Kidney (tissue), 14 donors: ENCODE data around the gene SLC6A3. TPM values are rescaled to one million over a fixed set of nuclear protein-coding genes. Genes with fewer than 3 reads are reported as not detected.
A peak's percentile ranks its signal among the peaks of the same experiment; 100 is the strongest.

Experiments
- DNase-seq, 5 donors: peaks; one replicate each; pipeline ENCODE4 v3.0.0-alpha.2; 2013 to 2020
- FAIRE-seq: peaks from 2 replicates; lab custom pipeline; 2012; peaks lifted over from hg19 to GRCh38; lab: Jason Lieb, UNC
- H3K27ac ChIP-seq, 2 donors: one replicate each; pipeline ENCODE4 v1.7.0; 2013; ENCODE audit warnings: low read depth in 2 of 2, low read length in 2 of 2, inconsistent platforms in 1 of 2
- H3K27me3 ChIP-seq: one replicate; pipeline ENCODE4 v1.7.1; 2013; ENCODE audit warnings: low read length, inconsistent platforms; ENCODE audit not compliant: control insufficient read depth, insufficient read depth
- H3K36me3 ChIP-seq, 3 donors: one replicate each; pipeline versions ENCODE4 v1.7.0 to v1.7.1; 2013; ENCODE audit warnings: low read length in 3 of 3, control low read depth in 1 of 3, inconsistent platforms in 1 of 3; ENCODE audit not compliant: insufficient read depth in 3 of 3, control insufficient read depth in 2 of 3
- H3K4me1 ChIP-seq, 3 donors: one replicate each; pipeline versions ENCODE4 v1.7.0 to v1.7.1; 2013; ENCODE audit warnings: low read length in 3 of 3, inconsistent platforms in 1 of 3, low read depth in 1 of 3; ENCODE audit not compliant: control insufficient read depth in 2 of 3, insufficient read depth in 2 of 3
- H3K4me3 ChIP-seq, 3 donors: one replicate each; pipeline versions ENCODE4 v1.7.0 to v1.8.1; 2013; ENCODE audit warnings: low read length in 3 of 3, control low read depth in 1 of 3, inconsistent platforms in 1 of 3
- H3K9ac ChIP-seq, 3 donors: one replicate each; pipeline versions ENCODE4 v1.7.0 to v1.7.1; 2013; ENCODE audit warnings: low read length in 3 of 3, control low read depth in 1 of 3, inconsistent platforms in 1 of 3
- H3K9me3 ChIP-seq, 3 donors: one replicate each; pipeline versions ENCODE4 v1.7.0 to v1.7.1; 2013; ENCODE audit warnings: low read length in 3 of 3, control low read depth in 1 of 3, inconsistent platforms in 1 of 3; ENCODE audit not compliant: control insufficient read depth in 2 of 3, insufficient read depth in 1 of 3
- intact Hi-C: fragments of 100-400 bp; cut with DNase I; formaldehyde crosslinking; loops from one replicate; pipeline ENCODE4 v1.11.1; 2022
- polyA plus RNA-seq: library from polyadenylated mRNA; stranded (reverse); fragments of 350-450 nt; fragmentation: Illumina TruSeq; extraction: RNeasy Lipid Tissue Mini Kit (QIAGEN cat#74804); gene quantifications from one replicate; pipeline ENCODE4 v1.2.3, GENCODE V29; 2014; ENCODE audit warnings: low read depth, low replicate concordance; ENCODE audit not compliant: insufficient read depth
- total RNA-seq: library from RNA; stranded (reverse); fragmentation: NEBNext Ultra II Directional; extraction: Animal tissue kit (Norgen Biotek cat#: 25700); gene quantifications from one replicate; pipeline ENCODE4 v1.2.1, GENCODE V29; 2021
- TF ChIP-seq, protein P1 (sequence below): IDR thresholded peaks from 3 replicates; pipeline ENCODE4 v1.5.1; 2012; ENCODE audit warnings: mild to moderate bottlenecking, moderate library complexity, borderline replicate concordance; ENCODE audit not compliant: insufficient read depth; ENCODE audit errors: extremely low read depth
- donor health status: control.
- donor health status: control.
- donor health status: control.
- donor health status: control.
- donor health status: control.
- donor health status: DM: yes; HTN: yes; CAD: no.
- donor health status: Normal renal cell carcinoma (clear cell type).

Gene SLC6A3
- total and polyA plus RNA-seq, 2 donors from 2014 or later = 0.09 to 0.54 TPM

DNA sequence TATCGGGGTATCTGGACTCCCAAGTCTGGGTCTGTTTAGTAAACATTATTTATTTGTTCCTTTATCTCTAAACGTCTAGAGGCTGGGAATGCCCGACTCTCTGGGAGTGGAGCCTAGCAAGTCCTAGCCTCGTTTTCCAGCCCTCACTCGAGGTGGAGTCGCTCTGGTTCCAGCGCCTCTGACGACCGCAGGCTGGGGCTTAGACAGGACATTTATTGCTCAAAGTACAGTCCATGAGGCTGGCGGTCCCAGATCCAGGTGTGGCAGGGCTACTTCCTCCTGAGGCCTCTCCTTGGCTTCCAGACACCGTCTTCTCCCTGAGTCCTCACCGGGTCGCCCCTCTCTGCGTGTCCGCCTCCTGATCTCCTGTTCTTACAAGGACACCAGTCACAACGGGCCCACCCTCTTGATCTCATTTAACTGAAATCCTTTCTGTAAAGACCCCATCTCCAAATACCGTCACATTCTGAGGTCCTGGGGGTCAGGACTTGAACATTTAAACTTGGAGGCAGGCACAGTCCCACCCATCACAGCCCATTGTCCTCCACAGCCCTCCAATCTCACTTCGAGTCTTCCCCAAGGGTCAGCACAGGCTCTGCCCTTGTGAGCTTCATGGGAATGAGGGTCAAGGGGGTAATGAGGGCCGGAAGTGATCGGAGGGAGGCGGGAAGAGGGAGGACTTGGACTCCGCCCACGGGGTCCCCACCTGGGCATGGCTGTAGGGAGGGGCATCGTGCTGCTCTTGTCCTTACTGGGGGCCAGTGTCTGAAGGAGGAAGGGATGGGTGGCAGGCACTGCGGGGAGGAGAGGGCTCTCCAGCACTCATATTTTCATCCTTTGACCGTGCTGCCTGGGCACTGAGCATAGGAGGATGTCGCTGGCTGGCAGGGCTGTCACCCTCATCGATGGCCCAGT lies 88.1 kb downstream of the SLC6A3 start:
- no peak for FAIRE-seq

DNA sequence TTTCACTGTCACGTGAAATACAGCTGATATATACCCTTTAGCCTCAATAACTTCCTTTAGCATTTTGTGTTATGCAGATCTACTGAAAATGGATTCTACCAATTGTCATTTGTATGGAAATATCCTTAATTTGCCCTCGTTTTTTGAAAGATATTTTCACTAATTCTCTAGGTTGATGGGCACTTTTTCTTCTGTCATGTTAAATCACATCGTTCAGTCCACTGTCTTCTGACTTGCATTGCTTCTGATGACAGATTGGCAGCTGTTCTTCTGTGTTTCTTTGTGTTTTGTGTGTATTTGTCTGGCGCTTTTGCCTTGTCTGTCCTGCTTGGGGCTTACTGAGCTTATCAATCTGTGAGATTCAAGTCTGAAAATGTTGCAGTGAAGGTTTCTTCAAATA lies 90.7 kb downstream of the SLC6A3 start:
- Histone ChIP-seq H3K4me1 (no peaks in the 10 kb centered on the region), H3K36me3 (no peaks in the 10 kb centered on the region), H3K9ac (no peak overlapping the region), H3K9me3 (no peaks in the 10 kb centered on the region), H3K27me3 (no peaks in the 10 kb centered on the region), H3K27ac (no peak overlapping the region), H3K4me3 (no peak overlapping the region)
- TF ChIP-seq, protein P1, sequence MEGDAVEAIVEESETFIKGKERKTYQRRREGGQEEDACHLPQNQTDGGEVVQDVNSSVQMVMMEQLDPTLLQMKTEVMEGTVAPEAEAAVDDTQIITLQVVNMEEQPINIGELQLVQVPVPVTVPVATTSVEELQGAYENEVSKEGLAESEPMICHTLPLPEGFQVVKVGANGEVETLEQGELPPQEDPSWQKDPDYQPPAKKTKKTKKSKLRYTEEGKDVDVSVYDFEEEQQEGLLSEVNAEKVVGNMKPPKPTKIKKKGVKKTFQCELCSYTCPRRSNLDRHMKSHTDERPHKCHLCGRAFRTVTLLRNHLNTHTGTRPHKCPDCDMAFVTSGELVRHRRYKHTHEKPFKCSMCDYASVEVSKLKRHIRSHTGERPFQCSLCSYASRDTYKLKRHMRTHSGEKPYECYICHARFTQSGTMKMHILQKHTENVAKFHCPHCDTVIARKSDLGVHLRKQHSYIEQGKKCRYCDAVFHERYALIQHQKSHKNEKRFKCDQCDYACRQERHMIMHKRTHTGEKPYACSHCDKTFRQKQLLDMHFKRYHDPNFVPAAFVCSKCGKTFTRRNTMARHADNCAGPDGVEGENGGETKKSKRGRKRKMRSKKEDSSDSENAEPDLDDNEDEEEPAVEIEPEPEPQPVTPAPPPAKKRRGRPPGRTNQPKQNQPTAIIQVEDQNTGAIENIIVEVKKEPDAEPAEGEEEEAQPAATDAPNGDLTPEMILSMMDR = no peak
- no peak for DNase-seq
- no peak for FAIRE-seq
- intact Hi-C loops = no loop called here

More for the DNA sequence above, 88.1 kb downstream of the SLC6A3 start:
- no peak overlapping the region for H3K27ac ChIP-seq
- H3K9me3 ChIP-seq = no peaks in the 10 kb centered on the region
- no peak overlapping the region for H3K9ac ChIP-seq
- TF ChIP-seq, protein P1 = no peak
- peak in 1 of 5 donors; percentile 58 for DNase-seq
- H3K4me1 ChIP-seq = no peaks in the 10 kb centered on the region
- intact Hi-C loops = no loop called here
- H3K27me3 ChIP-seq = no peaks in the 10 kb centered on the region
- H3K4me3 ChIP-seq = no peak overlapping the region
- no peaks in the 10 kb centered on the region for H3K36me3 ChIP-seq

DNA sequence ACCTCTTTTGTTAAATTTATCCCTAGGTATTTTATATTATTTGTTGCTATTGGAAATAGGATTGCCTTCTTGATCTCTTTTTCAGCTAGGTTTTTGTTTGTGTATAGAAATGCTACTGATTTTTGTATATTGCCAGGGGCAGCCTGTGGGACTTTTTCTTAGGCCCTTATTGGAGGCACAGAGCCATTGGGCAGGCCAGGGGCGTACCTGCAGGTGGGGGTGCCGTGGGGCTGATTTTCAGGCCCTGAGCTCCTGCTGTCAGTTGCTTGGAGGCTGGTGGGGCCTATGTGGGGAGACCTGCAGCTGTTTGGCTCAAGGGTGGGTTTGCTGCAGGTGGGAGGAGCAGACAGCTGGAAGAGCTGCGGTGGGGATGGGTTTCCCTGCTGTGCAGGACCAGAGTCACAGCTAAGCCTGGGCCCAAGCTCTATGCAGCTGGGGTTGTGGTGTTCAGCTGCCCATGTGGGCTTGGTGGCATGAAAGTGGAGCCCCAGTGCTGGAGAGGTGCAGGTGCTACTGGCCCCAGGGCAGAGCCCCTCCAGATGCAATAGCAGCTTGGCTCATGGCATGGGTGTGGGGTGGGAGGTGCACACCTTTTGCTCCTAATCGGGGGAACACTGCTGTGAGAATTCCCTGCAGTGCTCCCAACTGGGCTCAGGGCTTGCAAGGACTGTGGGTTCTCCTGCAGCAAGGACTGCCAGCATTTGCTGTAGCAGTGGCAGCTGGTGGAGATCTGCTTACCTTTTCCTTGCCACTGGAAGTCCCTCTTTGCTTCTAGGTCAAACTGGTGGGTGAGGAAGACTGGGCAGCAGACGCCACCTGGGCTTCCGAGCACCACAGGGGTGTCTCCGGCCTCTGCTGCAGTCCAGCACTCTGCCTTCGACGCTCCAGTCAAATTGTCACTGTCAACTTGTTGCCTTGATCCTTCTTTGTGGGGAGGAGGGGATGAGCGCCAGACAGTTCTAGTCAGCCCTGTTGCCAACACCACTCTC lies 92.7 kb downstream of the SLC6A3 start:
- Histone ChIP-seq H3K9me3 (no peaks in the 10 kb centered on the region), H3K9ac (no peak overlapping the region), H3K27ac (no peak overlapping the region), H3K27me3 (no peaks in the 10 kb centered on the region), H3K36me3 (no peaks in the 10 kb centered on the region), H3K4me3 (no peak overlapping the region), H3K4me1 (peaks cover 0 to 2% (median 0%) of the 10 kb centered on the region in 3 donors)
- intact Hi-C loops = no loop called here
- DNase-seq (peak in 1 of 5 donors; percentile 65), FAIRE-seq (no peak)
- TF ChIP-seq, protein P1 = no peak
